ENCODE measurements around the gene CCR5. TPM values are rescaled to one million over a fixed set of nuclear protein-coding genes. Genes with fewer than 3 reads are reported as not detected.

CCR5 gene
- total and polyA plus RNA-seq, 9 of the 15 experiments (the other 6 are each of a cell fraction or from before 2014, with no cell fraction given): not detected

DNA sequence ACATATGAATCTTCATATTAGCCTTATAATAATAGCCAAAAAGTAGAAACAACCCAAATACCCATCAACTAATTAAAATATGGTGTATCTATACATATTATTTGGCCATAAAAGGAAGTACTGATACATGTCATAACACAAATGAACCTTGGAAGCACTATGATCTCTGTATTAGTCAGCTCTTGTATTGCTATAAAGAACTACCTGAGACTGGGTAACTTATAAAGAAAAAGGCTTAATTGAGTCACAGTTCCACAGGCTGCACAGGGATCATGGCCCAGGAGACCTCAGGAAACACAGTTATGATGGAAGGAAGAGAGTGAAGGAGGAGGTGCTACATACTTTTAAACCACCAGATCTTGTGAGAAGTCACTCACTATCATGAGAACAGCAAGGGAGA is 32.8 kb upstream of the CCR5 start:
- Histone ChIP-seq H3K27me3 (ENCODE audit: control insufficient read depth in 2 of 2, insufficient read depth in 2 of 2, low read length in 2 of 2) (no peaks in the 10 kb centered on the region), H3K9ac (ENCODE audit: insufficient read depth in 1 of 2, low read depth in 2 of 2, low read length in 2 of 2) (no peak overlapping the region), H4K20me1 (replicated peaks; ENCODE audit: control insufficient read depth, insufficient read depth, low read length) (no peaks in the 10 kb centered on the region), H3K27ac (ENCODE audit: extremely low read depth, low read depth, low read length) (no peak overlapping the region), H3K4me1 (replicated peaks in 1 of 2; ENCODE audit: control insufficient read depth in 2 of 2, insufficient read depth in 2 of 2, low read length in 2 of 2) (no peaks in the 10 kb centered on the region), H2AFZ (ENCODE audit: low read depth, low read length) (no peak overlapping the region), H3K79me2 (ENCODE audit: control insufficient read depth, insufficient read depth, low read length) (no peaks in the 10 kb centered on the region), H3K4me2 (ENCODE audit: insufficient read depth, low read length) (no peak overlapping the region), H3K4me3 (no peak overlapping the region), H3K36me3 (ENCODE audit: control insufficient read depth, insufficient read depth, low read length) (no peaks in the 10 kb centered on the region), H3K9me3 (replicated peaks; ENCODE audit: control insufficient read depth, insufficient read depth, low read depth, low read length) (no peaks in the 10 kb centered on the region; the same call in 1 of the 2 replicates), H3K9me1 (ENCODE audit: control insufficient read depth, insufficient read depth, low read length) (no peaks in the 10 kb centered on the region)
- POLR2A ChIA-PET: no interaction called here
- ATAC-seq (no peak), DNase-seq (ENCODE audit: extremely low read depth in 1 of 4, low spot score in 3 of 4) (no peak), FAIRE-seq (no peak)
- CTCF ChIA-PET (ENCODE audit: low intra/inter-chr PET ratio): no interaction called here
- in situ Hi-C loops (cut with MboI): no loop called here
- intact Hi-C loops (cut with micrococcal nuclease): no loop called here
- no TSS peak for BruUV-seq (replicated peaks)
- no peak for TF ChIP-seq ZBTB7A (IDR thresholded peaks at IDR 0.05; ENCODE audit: borderline replicate concordance, control insufficient read depth, low read depth, low read length)
- no peak for TF ChIP-seq MEIS2 (IDR thresholded peaks at IDR 0.05; ENCODE audit: partially characterized antibody)
- TF ChIP-seq ZFP30 (CRISPR knock-in tag; IDR thresholded peaks at IDR 0.05; ENCODE audit: borderline replicate concordance): no peak
- no peak for TF ChIP-seq ZZZ3 (IDR thresholded peaks at IDR 0.05)
- no peak for TF ChIP-seq CREM (IDR thresholded peaks at IDR 0.05; ENCODE audit: low read depth)
- TF ChIP-seq CREBBP (IDR thresholded peaks at IDR 0.05; ENCODE audit: low read depth, low read length): no peak
- TF ChIP-seq ZNF280B (CRISPR knock-in tag; IDR thresholded peaks at IDR 0.05): no peak
- no peak for TF ChIP-seq ZNF12 (CRISPR knock-in tag; IDR thresholded peaks at IDR 0.05)
- no peak for TF ChIP-seq ZNF133 (CRISPR knock-in tag; IDR thresholded peaks at IDR 0.05)
- TF ChIP-seq, protein P1, sequence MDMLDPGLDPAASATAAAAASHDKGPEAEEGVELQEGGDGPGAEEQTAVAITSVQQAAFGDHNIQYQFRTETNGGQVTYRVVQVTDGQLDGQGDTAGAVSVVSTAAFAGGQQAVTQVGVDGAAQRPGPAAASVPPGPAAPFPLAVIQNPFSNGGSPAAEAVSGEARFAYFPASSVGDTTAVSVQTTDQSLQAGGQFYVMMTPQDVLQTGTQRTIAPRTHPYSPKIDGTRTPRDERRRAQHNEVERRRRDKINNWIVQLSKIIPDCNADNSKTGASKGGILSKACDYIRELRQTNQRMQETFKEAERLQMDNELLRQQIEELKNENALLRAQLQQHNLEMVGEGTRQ (CRISPR knock-in tag; IDR thresholded peaks at IDR 0.05): no peak
- TF ChIP-seq, protein P2, sequence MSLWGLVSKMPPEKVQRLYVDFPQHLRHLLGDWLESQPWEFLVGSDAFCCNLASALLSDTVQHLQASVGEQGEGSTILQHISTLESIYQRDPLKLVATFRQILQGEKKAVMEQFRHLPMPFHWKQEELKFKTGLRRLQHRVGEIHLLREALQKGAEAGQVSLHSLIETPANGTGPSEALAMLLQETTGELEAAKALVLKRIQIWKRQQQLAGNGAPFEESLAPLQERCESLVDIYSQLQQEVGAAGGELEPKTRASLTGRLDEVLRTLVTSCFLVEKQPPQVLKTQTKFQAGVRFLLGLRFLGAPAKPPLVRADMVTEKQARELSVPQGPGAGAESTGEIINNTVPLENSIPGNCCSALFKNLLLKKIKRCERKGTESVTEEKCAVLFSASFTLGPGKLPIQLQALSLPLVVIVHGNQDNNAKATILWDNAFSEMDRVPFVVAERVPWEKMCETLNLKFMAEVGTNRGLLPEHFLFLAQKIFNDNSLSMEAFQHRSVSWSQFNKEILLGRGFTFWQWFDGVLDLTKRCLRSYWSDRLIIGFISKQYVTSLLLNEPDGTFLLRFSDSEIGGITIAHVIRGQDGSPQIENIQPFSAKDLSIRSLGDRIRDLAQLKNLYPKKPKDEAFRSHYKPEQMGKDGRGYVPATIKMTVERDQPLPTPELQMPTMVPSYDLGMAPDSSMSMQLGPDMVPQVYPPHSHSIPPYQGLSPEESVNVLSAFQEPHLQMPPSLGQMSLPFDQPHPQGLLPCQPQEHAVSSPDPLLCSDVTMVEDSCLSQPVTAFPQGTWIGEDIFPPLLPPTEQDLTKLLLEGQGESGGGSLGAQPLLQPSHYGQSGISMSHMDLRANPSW (CRISPR knock-in tag; IDR thresholded peaks at IDR 0.05): no peak
- no peak for TF ChIP-seq ZKSCAN8 (CRISPR knock-in tag; IDR thresholded peaks at IDR 0.05)
- TF ChIP-seq CBX2 (IDR thresholded peaks at IDR 0.05; ENCODE audit: insufficient read depth, low read length, poor library complexity, severe bottlenecking): no peak

Measured in K562 (cell line).